Nephron (organoid): Measurements from ENCODE around the gene CPXM2.

ENCODE experiments used
- H3K27ac Mint-ChIP-seq, 3 experiments: 2 replicates each; pipeline ENCODE4 v1.8.0; 2020; ENCODE audit warnings: mixed read lengths in 3 of 3, mild to moderate bottlenecking in 2 of 3, moderate library complexity in 1 of 3
- H3K27me3 Mint-ChIP-seq: 2 replicates; pipeline ENCODE4 v1.8.0; 2021; ENCODE audit warnings: low read depth, mild to moderate bottlenecking, moderate library complexity, mixed read lengths
- H3K36me3 Mint-ChIP-seq: 2 replicates; pipeline ENCODE4 v1.8.0; 2020; ENCODE audit warnings: low read depth, mixed read lengths
- H3K4me1 Mint-ChIP-seq: 2 replicates; pipeline ENCODE4 v1.8.0; 2020; ENCODE audit warnings: mixed read lengths
- H3K4me3 Mint-ChIP-seq, 3 experiments: 2 replicates each; pipeline ENCODE4 v1.8.0; 2020; ENCODE audit warnings: mild to moderate bottlenecking in 3 of 3, mixed read lengths in 3 of 3, moderate library complexity in 2 of 3
- H3K9me3 Mint-ChIP-seq: 2 replicates; pipeline ENCODE4 v1.8.0; 2020; ENCODE audit warnings: mixed read lengths
- TF ChIP-seq, protein P1 (sequence below), 3 experiments: fragments of 200-600 bp; sonication (generic); IDR thresholded peaks; one replicate each; pipeline ENCODE4 v1.5.0; 2021; ENCODE audit warnings: antibody characterized with exemption in 3 of 3; ENCODE audit not compliant: unreplicated experiment in 3 of 3

The CPXM2 gene

DNA sequence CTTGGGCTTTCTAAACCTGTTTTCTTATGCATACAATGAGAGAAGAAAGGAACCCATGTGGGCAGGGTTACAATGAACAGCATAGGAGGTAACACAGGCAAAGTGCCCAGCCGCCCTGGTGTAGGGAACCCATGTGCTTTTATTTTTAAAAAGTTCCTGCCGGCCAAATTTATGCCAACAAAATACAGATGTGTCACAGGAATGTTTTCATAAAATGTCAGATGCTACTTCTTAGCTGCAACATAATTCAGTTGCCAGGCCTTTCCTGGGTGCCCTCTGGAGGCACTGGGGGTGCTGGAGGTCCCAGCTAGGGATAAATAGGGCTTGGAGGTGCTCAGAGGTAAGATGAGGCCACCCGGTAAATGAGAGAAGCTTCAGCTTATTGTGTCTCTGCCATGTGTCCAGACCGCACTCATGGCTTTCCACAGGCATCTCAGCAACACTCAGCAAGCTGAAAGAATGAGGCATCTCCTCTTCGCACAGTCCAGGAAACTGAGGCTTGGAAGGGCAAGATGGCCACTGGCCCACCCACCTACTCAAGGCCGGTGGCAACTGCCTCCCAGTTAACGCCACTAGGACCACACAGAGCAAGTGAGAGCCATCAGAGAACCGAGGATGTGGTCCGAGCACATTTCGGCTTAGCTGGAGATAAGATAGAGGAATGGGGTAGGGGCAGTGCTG, 58.3 kb downstream of the CPXM2 start:
- H3K4me3 Mint-ChIP-seq, result no peak overlapping the region
- TF ChIP-seq, protein P1, sequence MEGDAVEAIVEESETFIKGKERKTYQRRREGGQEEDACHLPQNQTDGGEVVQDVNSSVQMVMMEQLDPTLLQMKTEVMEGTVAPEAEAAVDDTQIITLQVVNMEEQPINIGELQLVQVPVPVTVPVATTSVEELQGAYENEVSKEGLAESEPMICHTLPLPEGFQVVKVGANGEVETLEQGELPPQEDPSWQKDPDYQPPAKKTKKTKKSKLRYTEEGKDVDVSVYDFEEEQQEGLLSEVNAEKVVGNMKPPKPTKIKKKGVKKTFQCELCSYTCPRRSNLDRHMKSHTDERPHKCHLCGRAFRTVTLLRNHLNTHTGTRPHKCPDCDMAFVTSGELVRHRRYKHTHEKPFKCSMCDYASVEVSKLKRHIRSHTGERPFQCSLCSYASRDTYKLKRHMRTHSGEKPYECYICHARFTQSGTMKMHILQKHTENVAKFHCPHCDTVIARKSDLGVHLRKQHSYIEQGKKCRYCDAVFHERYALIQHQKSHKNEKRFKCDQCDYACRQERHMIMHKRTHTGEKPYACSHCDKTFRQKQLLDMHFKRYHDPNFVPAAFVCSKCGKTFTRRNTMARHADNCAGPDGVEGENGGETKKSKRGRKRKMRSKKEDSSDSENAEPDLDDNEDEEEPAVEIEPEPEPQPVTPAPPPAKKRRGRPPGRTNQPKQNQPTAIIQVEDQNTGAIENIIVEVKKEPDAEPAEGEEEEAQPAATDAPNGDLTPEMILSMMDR (IDR thresholded peaks at IDR 0.05; ENCODE audit: unreplicated experiment in 3 of 3), result no peak
- H3K27ac Mint-ChIP-seq, result no peak overlapping the region

DNA sequence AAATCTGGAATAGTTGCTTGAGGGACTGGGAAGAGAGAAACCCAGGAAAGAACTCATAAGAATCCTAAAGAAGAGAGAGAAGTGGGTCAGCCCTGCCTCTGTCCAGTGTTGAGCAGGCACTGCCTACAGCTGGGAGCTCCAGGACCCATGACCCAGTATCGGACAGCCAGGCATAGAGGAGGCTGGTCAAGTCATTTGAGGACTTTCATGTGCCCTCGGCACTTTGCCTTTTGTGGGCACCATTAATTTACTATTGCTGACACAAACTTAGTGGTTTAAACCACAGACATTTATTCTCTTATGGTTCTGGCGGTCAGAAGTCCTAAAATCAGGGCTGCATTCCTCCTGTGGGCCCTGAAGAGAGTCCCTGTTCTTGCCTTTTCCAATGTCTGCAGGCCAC, 60.3 kb downstream of the CPXM2 start:
- Mint-ChIP-seq H3K27ac (no peak overlapping the region), H3K36me3 (no peaks in the 10 kb centered on the region), H3K27me3 (peaks cover 28% of the 10 kb centered on the region), H3K9me3 (peaks cover 5% of the 10 kb centered on the region), H3K4me3 (no peak overlapping the region), H3K4me1 (no peaks in the 10 kb centered on the region)
- TF ChIP-seq, protein P1 (IDR thresholded peaks at IDR 0.05; ENCODE audit: unreplicated experiment in 3 of 3), result no peak

More for the DNA sequence above, 58.3 kb downstream of the CPXM2 start:
- no peaks in the 10 kb centered on the region for H3K4me1 Mint-ChIP-seq
- H3K27me3 Mint-ChIP-seq, result peaks cover 45% of the 10 kb centered on the region
- peaks cover 5% of the 10 kb centered on the region for H3K9me3 Mint-ChIP-seq
- no peaks in the 10 kb centered on the region for H3K36me3 Mint-ChIP-seq

DNA sequence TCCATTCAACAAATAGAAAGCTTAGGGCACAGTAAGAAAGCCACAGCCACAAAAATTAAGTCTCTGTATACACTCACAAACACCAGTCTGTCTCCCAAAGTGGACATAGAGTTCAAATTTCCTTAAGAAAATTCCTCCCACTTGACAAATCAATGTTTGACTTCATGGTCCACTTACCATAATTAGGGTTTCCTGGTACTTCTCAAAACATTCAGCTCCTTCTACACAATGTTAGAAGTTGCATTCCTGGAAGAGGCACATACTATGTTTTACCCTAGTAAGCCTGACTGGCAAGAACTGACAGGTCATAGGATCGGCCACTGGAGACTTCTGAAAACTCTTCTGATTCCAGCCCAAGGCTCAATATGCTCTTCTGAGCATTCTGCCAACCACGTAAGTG, 70.5 kb downstream of the CPXM2 start:
- Mint-ChIP-seq H3K36me3 (no peaks in the 10 kb centered on the region), H3K27ac (no peak overlapping the region), H3K9me3 (peaks cover 12% of the 10 kb centered on the region), H3K4me3 (no peak overlapping the region), H3K4me1 (no peaks in the 10 kb centered on the region), H3K27me3 (peaks cover 27% of the 10 kb centered on the region)
- TF ChIP-seq, protein P1 (IDR thresholded peaks at IDR 0.05; ENCODE audit: unreplicated experiment in 3 of 3), result no peak

DNA sequence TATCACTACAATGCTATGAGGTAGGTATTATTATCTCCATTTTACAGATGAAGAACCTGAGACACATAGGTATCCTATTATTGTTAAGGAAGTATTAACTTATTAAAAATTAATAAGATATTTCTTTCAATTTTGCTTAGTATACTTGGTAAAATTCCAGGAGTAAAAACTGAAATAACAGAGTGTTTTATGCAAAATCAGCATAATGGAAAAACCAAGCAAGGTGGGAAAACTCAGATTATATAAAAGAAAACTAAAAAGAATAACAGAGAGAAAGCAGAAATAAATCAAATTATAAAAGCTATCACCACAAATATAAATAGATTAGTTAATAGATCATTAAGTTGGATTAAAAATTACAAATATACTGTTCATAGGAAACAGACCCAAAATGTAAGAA, 82.0 kb downstream of the CPXM2 start:
- TF ChIP-seq, protein P1 (IDR thresholded peaks at IDR 0.05; ENCODE audit: unreplicated experiment in 3 of 3), result no peak
- H3K36me3 Mint-ChIP-seq, result no peaks in the 10 kb centered on the region
- peaks cover 4% of the 10 kb centered on the region for H3K9me3 Mint-ChIP-seq
- H3K27me3 Mint-ChIP-seq, result peaks cover 27% of the 10 kb centered on the region
- no peaks in the 10 kb centered on the region for H3K4me1 Mint-ChIP-seq
- H3K4me3 Mint-ChIP-seq, result no peak overlapping the region
- no peak overlapping the region for H3K27ac Mint-ChIP-seq

DNA sequence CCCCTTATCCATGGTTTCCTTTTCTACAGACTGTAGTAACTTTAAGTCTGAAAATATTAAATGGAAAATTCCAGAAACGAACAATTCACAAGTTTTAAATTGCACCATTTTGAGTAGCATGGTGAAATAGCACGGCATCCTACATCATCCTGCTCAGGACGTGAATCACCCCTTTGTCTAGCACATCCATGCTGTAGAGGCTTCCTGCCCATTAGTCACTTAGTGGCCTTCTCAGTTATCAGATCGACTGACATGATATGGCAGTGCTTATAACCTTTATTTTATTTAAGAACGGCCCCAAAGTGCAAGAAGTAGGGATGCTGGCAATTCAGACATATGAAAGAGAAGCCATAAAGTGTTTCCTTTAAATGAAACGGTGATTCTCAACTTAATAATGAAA, 82.7 kb downstream of the CPXM2 start:
- peak overlapping the region in 1 of 3 experiments; percentile 43 for H3K27ac Mint-ChIP-seq
- no peaks in the 10 kb centered on the region for H3K4me1 Mint-ChIP-seq
- H3K27me3 Mint-ChIP-seq, result peaks cover 27% of the 10 kb centered on the region

More for the DNA sequence above, 82.7 kb downstream of the CPXM2 start:
- no peaks in the 10 kb centered on the region for H3K36me3 Mint-ChIP-seq
- no peaks in the 10 kb centered on the region for H3K9me3 Mint-ChIP-seq
- TF ChIP-seq, protein P1 (IDR thresholded peaks at IDR 0.05; ENCODE audit: unreplicated experiment in 3 of 3), result no peak
- no peak overlapping the region for H3K4me3 Mint-ChIP-seq
